Measurements from ENCODE around the gene SYNPR.

Gene SYNPR

GRCh38 chr3:63580151-63580550 is 302.0 kb downstream of the SYNPR start:
- Histone ChIP-seq H3K27ac (ENCODE audit: low read length) (no peak overlapping the region), H3K4me3 (ENCODE audit: low read depth in 1 of 2, low read length in 2 of 2) (no peak overlapping the region), H3K27me3 (ENCODE audit: insufficient read depth, low read length, poor library complexity) (no peaks in the 10 kb centered on the region), H3K79me2 (ENCODE audit: insufficient read depth, low read length) (no peaks in the 10 kb centered on the region), H4K20me1 (ENCODE audit: insufficient read depth, low read length) (no peaks in the 10 kb centered on the region), H3K4me2 (ENCODE audit: insufficient read depth, low read length) (no peak overlapping the region), H3K4me1 (ENCODE audit: insufficient read depth, low read length) (no peaks in the 10 kb centered on the region), H3K36me3 (ENCODE audit: insufficient read depth, low read length) (no peaks in the 10 kb centered on the region), H2AFZ (ENCODE audit: low read depth, low read length) (no peak overlapping the region), H3K9me3 (ENCODE audit: insufficient read depth, low read length, severe bottlenecking) (no peaks in the 10 kb centered on the region), H3K9ac (ENCODE audit: low read depth, low read length) (no peak overlapping the region)
- ATAC-seq (ENCODE audit: insufficient read depth, low read depth) (no peak), DNase-seq (no peak)
- TF ChIP-seq EZH2 (IDR thresholded peaks at IDR 0.05; ENCODE audit: borderline replicate concordance, low read depth, low read length, severe bottlenecking) = no peak

DNA sequence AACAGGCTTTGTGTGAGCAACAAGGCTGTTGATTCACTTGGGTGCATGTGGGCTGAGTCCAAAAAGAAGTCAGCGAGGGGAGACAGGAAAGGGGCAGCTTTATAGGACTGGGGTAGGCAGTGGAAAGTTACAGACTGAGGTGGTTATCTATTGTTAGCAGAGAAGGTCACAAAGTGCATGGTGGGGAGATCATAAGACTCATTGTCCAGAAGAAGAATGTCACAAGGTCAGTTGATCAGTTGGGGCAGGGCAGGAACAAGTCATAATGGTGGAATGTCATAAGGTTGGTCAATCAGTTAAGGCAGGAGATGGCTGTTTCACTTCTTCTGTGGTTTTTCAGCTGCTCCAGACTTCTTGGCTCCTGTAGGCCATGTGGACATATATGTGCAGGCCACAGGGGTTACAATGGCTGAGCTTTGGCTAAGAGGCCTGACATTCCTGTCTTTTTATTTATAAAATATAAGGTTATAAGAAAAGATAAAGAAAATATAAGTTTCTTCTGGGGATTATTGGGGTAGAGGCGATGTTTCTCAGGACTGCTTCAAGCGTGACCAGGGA is 304.9 kb downstream of the SYNPR start:
- Histone ChIP-seq H3K4me2 (ENCODE audit: insufficient read depth, low read length) (no peak overlapping the region), H3K27ac (ENCODE audit: low read length) (no peak overlapping the region), H3K36me3 (ENCODE audit: insufficient read depth, low read length) (no peaks in the 10 kb centered on the region), H2AFZ (ENCODE audit: low read depth, low read length) (no peak overlapping the region), H3K27me3 (ENCODE audit: insufficient read depth, low read length, poor library complexity) (no peaks in the 10 kb centered on the region), H3K4me1 (ENCODE audit: insufficient read depth, low read length) (no peaks in the 10 kb centered on the region), H3K9me3 (ENCODE audit: insufficient read depth, low read length, severe bottlenecking) (no peaks in the 10 kb centered on the region), H3K9ac (ENCODE audit: low read depth, low read length) (no peak overlapping the region), H3K4me3 (ENCODE audit: low read depth in 1 of 2, low read length in 2 of 2) (no peak overlapping the region), H4K20me1 (ENCODE audit: insufficient read depth, low read length) (no peaks in the 10 kb centered on the region), H3K79me2 (ENCODE audit: insufficient read depth, low read length) (no peaks in the 10 kb centered on the region)
- DNase-seq (no peak), ATAC-seq (ENCODE audit: insufficient read depth, low read depth) (no peak)
- TF ChIP-seq CTCF (IDR thresholded peaks at IDR 0.05; ENCODE audit: borderline replicate concordance, extremely low read depth, low read length, poor library complexity, severe bottlenecking) (no peak), EZH2 (IDR thresholded peaks at IDR 0.05; ENCODE audit: borderline replicate concordance, low read depth, low read length, severe bottlenecking) (no peak)

- Histone ChIP-seq H3K27ac (ENCODE audit: low read length) (no peak overlapping the region), H3K9ac (ENCODE audit: low read depth, low read length) (no peak overlapping the region), H3K4me3 (ENCODE audit: low read depth in 1 of 2, low read length in 2 of 2) (no peak overlapping the region), H3K36me3 (ENCODE audit: insufficient read depth, low read length) (no peaks in the 10 kb centered on the region), H2AFZ (ENCODE audit: low read depth, low read length) (no peak overlapping the region), H3K4me2 (ENCODE audit: insufficient read depth, low read length) (no peak overlapping the region), H4K20me1 (ENCODE audit: insufficient read depth, low read length) (no peaks in the 10 kb centered on the region), H3K9me3 (ENCODE audit: insufficient read depth, low read length, severe bottlenecking) (no peaks in the 10 kb centered on the region), H3K79me2 (ENCODE audit: insufficient read depth, low read length) (no peaks in the 10 kb centered on the region), H3K4me1 (ENCODE audit: insufficient read depth, low read length) (no peaks in the 10 kb centered on the region), H3K27me3 (ENCODE audit: insufficient read depth, low read length, poor library complexity) (no peaks in the 10 kb centered on the region)
- no peak for ATAC-seq (ENCODE audit: insufficient read depth, low read depth)
- TF ChIP-seq EZH2 (IDR thresholded peaks at IDR 0.05; ENCODE audit: borderline replicate concordance, low read depth, low read length, severe bottlenecking) (no peak), CTCF (IDR thresholded peaks at IDR 0.05; ENCODE audit: borderline replicate concordance, extremely low read depth, low read length, poor library complexity, severe bottlenecking) (no peak)
- DNase-seq = no peak
Measured at GRCh38 chr3:63584681-63585080, 306.6 kb downstream of the SYNPR start.

DNA sequence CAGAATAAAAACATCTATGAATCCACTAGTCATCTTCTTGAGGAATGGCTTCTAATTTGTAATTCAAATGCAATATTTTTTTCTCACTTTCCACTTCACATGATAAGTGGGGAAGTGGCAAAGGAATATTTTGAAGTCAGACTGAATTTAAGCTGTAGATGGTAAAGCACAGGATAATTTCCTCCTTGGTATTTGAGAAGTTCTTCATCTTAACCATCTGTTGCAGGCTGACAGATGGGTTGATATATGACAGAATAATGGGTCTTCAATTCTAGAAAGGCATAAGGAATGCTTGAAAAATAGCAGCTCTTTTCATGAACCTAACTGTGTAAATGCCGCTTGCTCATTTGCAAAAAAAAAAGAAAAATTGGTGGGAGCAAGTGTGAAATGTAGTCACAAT is 307.8 kb downstream of the SYNPR start:
- no peak overlapping the region for H3K4me2 ChIP-seq (ENCODE audit: insufficient read depth, low read length)

More for the DNA sequence above, 307.8 kb downstream of the SYNPR start:
- Histone ChIP-seq H3K27me3 (ENCODE audit: insufficient read depth, low read length, poor library complexity) (no peaks in the 10 kb centered on the region), H3K36me3 (ENCODE audit: insufficient read depth, low read length) (no peaks in the 10 kb centered on the region), H3K79me2 (ENCODE audit: insufficient read depth, low read length) (no peaks in the 10 kb centered on the region), H3K9me3 (ENCODE audit: insufficient read depth, low read length, severe bottlenecking) (no peaks in the 10 kb centered on the region), H3K27ac (ENCODE audit: low read length) (no peak overlapping the region), H2AFZ (ENCODE audit: low read depth, low read length) (no peak overlapping the region), H3K9ac (ENCODE audit: low read depth, low read length) (no peak overlapping the region), H3K4me1 (ENCODE audit: insufficient read depth, low read length) (no peaks in the 10 kb centered on the region), H3K4me3 (ENCODE audit: low read depth in 1 of 2, low read length in 2 of 2) (no peak overlapping the region), H4K20me1 (ENCODE audit: insufficient read depth, low read length) (no peaks in the 10 kb centered on the region)
- DNase-seq (no peak), ATAC-seq (ENCODE audit: insufficient read depth, low read depth) (no peak)
- no peak for TF ChIP-seq EZH2 (IDR thresholded peaks at IDR 0.05; ENCODE audit: borderline replicate concordance, low read depth, low read length, severe bottlenecking)
